Measurements from ENCODE around the gene EHD4. TPM values are rescaled to one million over a fixed set of nuclear protein-coding genes. Genes with fewer than 3 reads are reported as not detected.

Gene EHD4
- total RNA-seq: 14.7 and 60.0 TPM in 2 replicates

GRCh38 chr15:41972253-41973242 is at the start of gene EHD4:
Gene EHD4, minus strand, starts transcription at chr15:41972557. Its CDS starts 63 bp downstream, at chr15:41972494.

DNA sequence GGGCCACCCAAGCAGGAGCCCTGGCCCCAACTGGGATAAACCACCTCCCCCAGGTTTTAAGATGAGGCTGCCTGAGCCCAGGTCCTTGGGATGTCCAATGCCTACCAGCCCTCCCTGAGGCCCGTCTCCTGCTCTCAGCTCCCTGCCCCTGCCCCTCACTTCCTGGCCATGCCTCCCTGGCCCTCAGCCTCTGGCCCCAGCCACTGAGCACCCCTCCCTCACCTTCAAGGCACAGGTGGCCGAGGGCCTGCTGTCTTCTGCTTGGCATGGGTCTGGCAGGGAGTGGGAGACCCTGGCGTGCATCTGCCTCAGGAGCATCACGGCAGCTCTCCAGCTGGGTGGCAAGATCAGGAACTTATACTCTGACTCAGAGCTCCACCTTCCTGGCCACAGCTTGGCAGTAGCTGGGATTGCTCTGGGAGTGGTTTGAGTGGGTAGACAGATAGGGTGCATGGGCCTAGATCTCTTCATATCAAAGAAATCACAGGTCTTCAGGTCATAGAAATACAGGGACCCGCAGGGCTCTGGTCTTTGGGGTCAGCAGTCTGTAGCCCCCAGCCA is 48.4 kb upstream of the EHD4 start, which contains the start of gene PLA2G4E:
Gene PLA2G4E, minus strand, starts transcription at position 330 of the 561 bp plus-strand sequence. Its CDS starts 12 bp downstream, at position 318.

DNA sequence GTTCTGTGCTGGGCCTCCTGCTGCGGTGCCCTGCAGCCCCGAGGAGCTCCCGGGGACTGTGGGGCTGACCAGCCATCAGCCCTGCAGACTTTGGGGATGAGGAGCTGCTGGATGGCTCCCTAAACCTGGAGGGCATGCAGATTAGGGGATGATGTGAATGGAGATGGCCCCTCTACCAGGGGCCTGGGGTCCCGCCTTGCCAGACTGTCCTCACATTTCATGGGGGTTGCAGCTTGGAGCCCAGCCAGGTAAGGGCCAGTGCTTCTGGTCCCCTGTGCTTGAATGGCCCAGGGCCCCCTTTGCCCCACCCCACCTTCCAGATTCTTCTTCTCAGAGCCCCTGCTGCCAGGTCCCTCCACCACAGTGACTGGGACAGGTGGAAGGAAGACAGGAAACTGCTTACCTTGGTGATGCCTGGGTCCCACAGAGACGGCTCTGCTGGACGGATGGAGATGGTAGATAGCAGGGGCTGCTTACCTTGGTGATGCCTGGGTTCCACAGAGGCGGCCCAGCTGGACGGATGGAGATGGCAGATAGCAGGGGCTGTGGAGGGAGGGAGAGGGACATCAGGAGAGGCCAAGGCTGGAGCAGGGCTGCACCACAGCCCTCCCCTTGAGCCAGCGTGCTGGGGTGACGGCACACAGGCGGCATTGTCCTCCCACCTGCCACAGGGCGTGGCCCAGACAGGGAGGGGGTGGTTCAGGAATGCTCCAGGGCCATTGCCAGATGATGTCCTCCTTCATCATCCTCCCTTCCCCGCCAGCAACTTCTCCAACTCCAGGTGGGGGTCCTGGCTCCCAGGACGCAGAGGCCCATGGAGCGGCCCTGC is 78.7 kb downstream of the EHD4 start, which contains the start of gene SPTBN5:
Gene SPTBN5, minus strand, starts transcription at position 632 of the 829 bp plus-strand sequence. Its CDS starts 556 bp downstream, at position 76.

Small RNA genes lying within 50 kb of the gene (small RNA-seq; reads per million reads assigned to genes)
- gene MIR4310 (ENCODE audit: low replicate concordance): not detected
- not detected for gene RNA5SP393 (ENCODE audit: low replicate concordance)

Other genes with a start within 250 kb of the EHD4 start
- 14.7 and 58.0 TPM in 2 replicates for gene MAPKBP1, start 198.1 kb downstream of the EHD4 start, total RNA-seq
- gene JMJD7, start 144.5 kb downstream of the EHD4 start, total RNA-seq: 3.9 and 6.0 TPM in 2 replicates
- gene PLA2G4B, start 133.7 kb downstream of the EHD4 start, total RNA-seq: 0.66 and 1.7 TPM in 2 replicates
- gene SPTBN5, start 78.5 kb downstream of the EHD4 start, total RNA-seq: 0.44 and 2.4 TPM in 2 replicates
- not detected in 2 replicates for gene PLA2G4E, start 48.5 kb upstream of the EHD4 start, total RNA-seq
- not detected in 2 replicates for gene PLA2G4D, start 122.0 kb upstream of the EHD4 start, total RNA-seq
- gene PLA2G4F, start 184.1 kb upstream of the EHD4 start, total RNA-seq: not detected in 2 replicates
- 53.0 and 66.7 TPM in 2 replicates for gene VPS39, start 235.7 kb upstream of the EHD4 start, total RNA-seq

Data from placental pericyte (primary cell).